ENCODE data around the gene TSPO. TPM values are rescaled to one million over a fixed set of nuclear protein-coding genes. Genes with fewer than 3 reads are reported as not detected.

Gene TSPO
- total RNA-seq, 1 experiment from 2014 or later, result 195 TPM

- BruUV-seq (replicated peaks), result no TSS peak
- intact Hi-C loops (cut with micrococcal nuclease; ENCODE audit: unreplicated experiment), result no loop called here
- Mint-ChIP-seq H3K36me3 (ENCODE audit: insufficient read depth, unreplicated experiment) (peaks cover 49% of the 10 kb centered on the region), H3K9me3 (ENCODE audit: low read depth, unreplicated experiment) (no peaks in the 10 kb centered on the region), H3K4me3 (ENCODE audit: low read depth, unreplicated experiment) (no peak overlapping the region), H3K4me1 (ENCODE audit: low read depth, unreplicated experiment) (peaks cover 17% of the 10 kb centered on the region), H3K27ac (ENCODE audit: unreplicated experiment) (no peak overlapping the region), H3K27me3 (ENCODE audit: unreplicated experiment) (no peaks in the 10 kb centered on the region)
- no peak for DNase-seq
- TF ChIP-seq CTCF (IDR thresholded peaks at IDR 0.05; ENCODE audit: unreplicated experiment), result no peak
- CTCF ChIA-PET, result no interaction called here
Observed at GRCh38 chr22:43154887-43155536, 3.7 kb downstream of the TSPO start.

DNA sequence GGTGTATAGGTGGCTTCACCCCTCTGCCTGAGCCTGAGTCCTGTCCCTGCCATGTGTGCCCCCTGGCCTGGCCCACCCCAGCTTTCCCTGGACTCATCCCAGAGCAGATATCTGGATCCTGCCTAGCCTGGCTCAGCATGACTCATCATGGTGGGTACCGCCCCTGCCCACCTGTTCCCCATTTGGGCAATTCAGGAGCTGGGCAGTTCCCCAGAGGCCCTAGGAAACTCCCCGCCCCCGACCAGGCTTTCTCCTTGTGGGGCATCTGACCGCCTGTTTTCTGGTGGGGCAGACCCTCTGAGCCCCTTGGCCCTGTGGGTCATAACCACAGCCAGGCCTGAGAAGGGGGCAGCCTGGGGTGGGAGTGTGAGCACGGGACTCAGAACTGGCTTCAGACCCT lies 4.4 kb downstream of the TSPO start:
- peaks cover 17% of the 10 kb centered on the region for H3K4me1 Mint-ChIP-seq (ENCODE audit: low read depth, unreplicated experiment)
- CTCF ChIA-PET, result interaction anchor here (0.6 kb wide), 1 partner anchor 160 kb away, joined by 3 read pairs; no protein-coding TSS in a partner anchor
- peaks cover 50% of the 10 kb centered on the region for H3K36me3 Mint-ChIP-seq (ENCODE audit: insufficient read depth, unreplicated experiment)
- BruUV-seq (replicated peaks), result no TSS peak
- H3K27me3 Mint-ChIP-seq (ENCODE audit: unreplicated experiment), result no peaks in the 10 kb centered on the region
- H3K9me3 Mint-ChIP-seq (ENCODE audit: low read depth, unreplicated experiment), result no peaks in the 10 kb centered on the region
- H3K4me3 Mint-ChIP-seq (ENCODE audit: low read depth, unreplicated experiment), result no peak overlapping the region
- intact Hi-C loops (cut with micrococcal nuclease; ENCODE audit: unreplicated experiment), result no loop called here
- no peak overlapping the region for H3K27ac Mint-ChIP-seq (ENCODE audit: unreplicated experiment)
- TF ChIP-seq CTCF (IDR thresholded peaks at IDR 0.05; ENCODE audit: unreplicated experiment), result no peak
- no peak for DNase-seq

DNA sequence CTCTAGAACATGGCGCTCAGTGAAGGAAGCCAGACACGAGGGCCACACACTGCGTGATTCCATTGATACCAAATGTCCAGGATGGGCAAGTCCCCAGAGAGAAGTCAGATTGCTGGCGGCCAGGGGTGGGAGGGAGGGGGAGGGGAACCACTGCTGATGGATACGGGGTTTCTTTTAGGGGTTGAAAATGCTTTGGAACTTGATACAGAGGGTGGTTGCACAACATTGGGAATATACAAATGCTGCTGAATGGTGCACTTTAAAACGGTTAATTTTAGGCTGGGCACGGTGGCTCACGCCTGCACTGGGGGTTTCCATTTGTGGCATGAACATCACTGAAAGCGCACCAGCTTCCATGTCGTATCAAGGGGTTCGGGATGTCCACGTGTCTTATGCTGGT lies 5.1 kb downstream of the TSPO start:
- intact Hi-C loops (cut with micrococcal nuclease; ENCODE audit: unreplicated experiment), result no loop called here
- peaks cover 17% of the 10 kb centered on the region for H3K4me1 Mint-ChIP-seq (ENCODE audit: low read depth, unreplicated experiment)
- no peak for DNase-seq
- H3K27ac Mint-ChIP-seq (ENCODE audit: unreplicated experiment), result no peak overlapping the region
- CTCF ChIA-PET, result interaction anchor here (0.6 kb wide), 1 partner anchor 160 kb away, joined by 3 read pairs; no protein-coding TSS in a partner anchor
- peaks cover 48% of the 10 kb centered on the region for H3K36me3 Mint-ChIP-seq (ENCODE audit: insufficient read depth, unreplicated experiment)
- TF ChIP-seq CTCF (IDR thresholded peaks at IDR 0.05; ENCODE audit: unreplicated experiment), result no peak
- no peaks in the 10 kb centered on the region for H3K27me3 Mint-ChIP-seq (ENCODE audit: unreplicated experiment)
- no peaks in the 10 kb centered on the region for H3K9me3 Mint-ChIP-seq (ENCODE audit: low read depth, unreplicated experiment)
- H3K4me3 Mint-ChIP-seq (ENCODE audit: low read depth, unreplicated experiment), result no peak overlapping the region
- no TSS peak for BruUV-seq (replicated peaks)

GRCh38 chr22:43157874-43158546 lies 6.7 kb downstream of the TSPO start:
- Mint-ChIP-seq H3K36me3 (ENCODE audit: insufficient read depth, unreplicated experiment) (peaks cover 47% of the 10 kb centered on the region), H3K27me3 (ENCODE audit: unreplicated experiment) (no peaks in the 10 kb centered on the region), H3K27ac (ENCODE audit: unreplicated experiment) (no peak overlapping the region), H3K4me1 (ENCODE audit: low read depth, unreplicated experiment) (peaks cover 12% of the 10 kb centered on the region), H3K4me3 (ENCODE audit: low read depth, unreplicated experiment) (no peak overlapping the region), H3K9me3 (ENCODE audit: low read depth, unreplicated experiment) (no peaks in the 10 kb centered on the region)
- BruUV-seq (replicated peaks), result no TSS peak
- DNase-seq, result no peak
- intact Hi-C loops (cut with micrococcal nuclease; ENCODE audit: unreplicated experiment), result no loop called here
- TF ChIP-seq CTCF (IDR thresholded peaks at IDR 0.05; ENCODE audit: unreplicated experiment), result no peak
- CTCF ChIA-PET, result no interaction called here
